ENCODE measurements around the gene PANK4.

PANK4 gene

GRCh38 chr1:2508751-2509150 lies 17.6 kb downstream of the PANK4 start:
- no peak for DNase-seq

- no peak for DNase-seq
These were observed 18.2 kb downstream of the PANK4 start for GRCh38 chr1:2508180-2508579.

- DNase-seq: no peak
These were observed 18.6 kb downstream of the PANK4 start for GRCh38 chr1:2507744-2508155.

GRCh38 chr1:2506901-2507565 lies 19.4 kb downstream of the PANK4 start:
- DNase-seq: no peak

GRCh38 chr1:2506007-2506860 lies 20.2 kb downstream of the PANK4 start:
- DNase-seq: no peak

- DNase-seq: no peak
These were observed 20.9 kb downstream of the PANK4 start for GRCh38 chr1:2505461-2505994.

GRCh38 chr1:2504949-2505272 lies 21.5 kb downstream of the PANK4 start:
- DNase-seq: no peak

GRCh38 chr1:2504225-2504948 lies 22.0 kb downstream of the PANK4 start:
- DNase-seq: no peak

GRCh38 chr1:2503554-2504224 lies 22.7 kb downstream of the PANK4 start:
- no peak for DNase-seq

GRCh38 chr1:2502661-2503553 lies 23.5 kb downstream of the PANK4 start:
- no peak for DNase-seq

- DNase-seq: no peak
These were observed 24.2 kb downstream of the PANK4 start for GRCh38 chr1:2502210-2502609.

GRCh38 chr1:2501820-2502119 lies 24.6 kb downstream of the PANK4 start:
- no peak for DNase-seq

- DNase-seq: no peak
These were observed 25.2 kb downstream of the PANK4 start for GRCh38 chr1:2501041-2501819.

- no peak for DNase-seq
These were observed 26.3 kb downstream of the PANK4 start for GRCh38 chr1:2499986-2500596.

- no peak for DNase-seq
These were observed 27.1 kb downstream of the PANK4 start for GRCh38 chr1:2499260-2499659.

- DNase-seq: no peak
These were observed 27.7 kb downstream of the PANK4 start for GRCh38 chr1:2498648-2499047.

- no peak for DNase-seq
These were observed 28.5 kb downstream of the PANK4 start for GRCh38 chr1:2497891-2498290.

- no peak for DNase-seq
These were observed 29.6 kb downstream of the PANK4 start for GRCh38 chr1:2496746-2497145.

- no peak for DNase-seq
These were observed 30.2 kb downstream of the PANK4 start for GRCh38 chr1:2496087-2496622.

GRCh38 chr1:2495546-2495945 lies 30.9 kb downstream of the PANK4 start:
- DNase-seq: no peak

GRCh38 chr1:2495026-2495425 lies 31.4 kb downstream of the PANK4 start:
- DNase-seq: no peak

All from activated T-cell treated with anti-CD3 and anti-CD28 coated beads, Interleukin-2, amount 50 U/mL, for 1 hour (primary cell).